Cardiac muscle cell (in vitro differentiated cells and primary cell): ENCODE measurements around the gene MGMT. TPM values are rescaled to one million over a fixed set of nuclear protein-coding genes. Genes with fewer than 3 reads are reported as not detected.

ENCODE experiments used
- DNase-seq, 2 donors: peaks; one replicate each; pipeline versions ENCODE4 v3.0.0 to v3.0.0-alpha.2; 2010 to 2017; ENCODE audit warnings: low read depth in 1 of 2, low spot score in 1 of 2
- H3K27ac ChIP-seq: fragments of 200-600 bp; sonication (generic); 2 replicates; pipeline ENCODE4 v1.5.1; 2016
- H3K27me3 ChIP-seq: fragments of 200-600 bp; sonication (generic); 2 replicates; pipeline ENCODE4 v1.6.0; 2016; ENCODE audit warnings: control low read depth
- H3K36me3 ChIP-seq: fragments of 200-600 bp; sonication (generic); 2 replicates; pipeline ENCODE4 v1.5.1; 2016; ENCODE audit warnings: control low read depth
- H3K4me1 ChIP-seq: fragments of 200-600 bp; sonication (generic); 2 replicates; pipeline ENCODE4 v1.8.1; 2017; ENCODE audit warnings: low read depth, mild to moderate bottlenecking, mixed run types
- H3K4me3 ChIP-seq: fragments of 200-600 bp; sonication (generic); 2 replicates; pipeline ENCODE4 v1.5.1; 2016; ENCODE audit warnings: mild to moderate bottlenecking
- H3K9me3 ChIP-seq: fragments of 200-600 bp; sonication (generic); 2 replicates; pipeline ENCODE4 v1.5.1; 2017; ENCODE audit warnings: low read depth, mild to moderate bottlenecking, control low read depth
- CTCF ChIP-seq: IDR thresholded peaks from 2 replicates; pipeline ENCODE4 v1.5.1; 2012; ENCODE audit warnings: low read depth, mild to moderate bottlenecking, low read length
- polyA plus RNA-seq: library from polyadenylated mRNA; unstranded; fragments of >200 nt; fragmentation: Nextera tagmentation; extraction: Ambion mirVana; gene quantifications from 2 replicates; pipeline ENCODE4 v1.2.1, GENCODE V29; 2016
- total RNA-seq: library from RNA; depleted of rRNA; stranded (reverse); fragments of >200 nt; gene quantifications from 2 replicates; pipeline ENCODE4 v1.2.3, GENCODE V29; 2016

The MGMT gene
- total and polyA plus RNA-seq, 2 experiments from 2014 or later = 21.8 to 28.0 TPM

- DNase-seq = no peak
- Histone ChIP-seq H3K36me3 (no peaks in the 10 kb centered on the region), H3K4me1 (no peaks in the 10 kb centered on the region), H3K27ac (no peak overlapping the region), H3K27me3 (no peaks in the 10 kb centered on the region), H3K4me3 (no peak overlapping the region), H3K9me3 (no peaks in the 10 kb centered on the region)
- TF ChIP-seq CTCF = no peak
These were observed 344.2 kb downstream of the MGMT start for GRCh38 chr10:129811208-129811607.

DNA sequence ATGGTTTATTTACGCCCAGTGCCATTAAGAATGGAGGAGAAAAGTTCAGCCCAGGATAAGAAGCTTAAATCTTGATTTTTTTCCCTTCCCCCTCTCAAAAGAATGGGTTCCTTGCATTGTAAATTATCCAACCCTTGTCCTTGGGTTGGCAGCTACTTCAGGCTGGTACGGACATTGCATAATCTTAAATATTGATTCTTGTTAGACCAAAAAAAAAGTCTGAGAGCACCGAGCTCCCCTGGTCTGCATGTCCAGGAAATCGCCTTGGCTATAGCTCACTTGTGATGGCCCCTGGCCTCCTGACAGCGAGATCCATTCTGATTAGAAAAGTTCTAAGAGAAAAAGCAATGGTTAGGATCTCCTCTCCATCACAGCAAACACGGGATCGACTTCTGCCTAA, 345.4 kb downstream of the MGMT start:
- no peak for DNase-seq
- Histone ChIP-seq H3K36me3 (no peaks in the 10 kb centered on the region), H3K9me3 (no peaks in the 10 kb centered on the region), H3K27ac (no peak overlapping the region), H3K4me3 (no peak overlapping the region), H3K4me1 (no peaks in the 10 kb centered on the region), H3K27me3 (no peaks in the 10 kb centered on the region)
- no peak for TF ChIP-seq CTCF

DNA sequence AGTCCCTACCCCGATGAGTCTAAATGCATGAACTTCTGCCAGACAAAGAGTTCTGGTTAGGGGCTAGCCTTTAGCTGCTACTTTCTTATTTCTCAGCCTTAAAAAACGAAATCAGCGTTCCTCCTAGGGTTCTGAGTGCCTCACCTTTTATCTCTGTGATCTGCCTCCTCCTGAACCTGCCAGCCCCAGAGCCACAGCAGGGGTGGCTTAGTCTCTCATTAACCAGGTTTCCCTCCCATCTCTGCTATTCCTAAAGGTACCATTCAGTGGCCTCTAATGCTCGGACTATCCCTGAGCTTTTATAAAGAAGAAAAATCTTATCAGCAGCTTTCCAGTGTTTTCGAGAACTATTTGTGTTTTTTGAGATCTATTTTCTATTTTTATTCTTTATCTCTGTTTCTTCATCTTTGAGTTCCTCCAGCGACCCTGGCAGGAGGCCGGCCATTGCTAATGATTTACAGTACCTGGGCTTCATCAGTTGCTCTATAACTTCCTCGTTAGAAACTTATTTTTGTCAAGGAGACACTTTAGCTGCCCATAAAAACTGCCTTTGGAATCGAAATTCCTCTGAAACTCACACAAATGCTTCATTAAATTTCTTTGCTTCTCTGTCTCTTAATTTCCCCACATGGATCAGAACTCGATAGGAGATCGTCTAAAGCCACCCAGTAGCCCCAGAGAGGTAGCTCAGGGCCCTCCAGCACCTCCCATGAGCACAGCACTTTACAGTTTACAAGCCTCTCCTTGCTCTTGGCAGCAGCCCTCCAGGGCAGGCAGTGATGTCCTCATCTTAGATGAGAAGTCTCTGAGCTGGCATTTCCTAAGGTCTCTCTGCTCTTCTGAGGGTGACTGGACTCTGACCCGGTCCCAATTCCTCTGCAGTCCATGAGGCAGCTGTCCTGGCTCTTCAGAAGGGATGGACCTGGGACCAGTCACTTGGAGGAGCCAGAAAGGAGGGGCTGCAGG, 347.9 kb downstream of the MGMT start:
- Histone ChIP-seq H3K36me3 (no peaks in the 10 kb centered on the region), H3K9me3 (no peaks in the 10 kb centered on the region), H3K4me3 (no peak overlapping the region), H3K4me1 (no peaks in the 10 kb centered on the region), H3K27me3 (no peaks in the 10 kb centered on the region), H3K27ac (no peak overlapping the region)
- DNase-seq = no peak
- no peak for TF ChIP-seq CTCF

- H3K27ac ChIP-seq = no peak overlapping the region
- H3K27me3 ChIP-seq = no peaks in the 10 kb centered on the region
- no peak for TF ChIP-seq CTCF
- H3K9me3 ChIP-seq = no peaks in the 10 kb centered on the region
- no peaks in the 10 kb centered on the region for H3K36me3 ChIP-seq
- DNase-seq = no peak
- no peaks in the 10 kb centered on the region for H3K4me1 ChIP-seq
- no peak overlapping the region for H3K4me3 ChIP-seq
These were observed 349.0 kb downstream of the MGMT start for GRCh38 chr10:129815898-129816655.

- H3K27ac ChIP-seq = no peak overlapping the region
- no peaks in the 10 kb centered on the region for H3K4me1 ChIP-seq
- H3K4me3 ChIP-seq = no peak overlapping the region
- DNase-seq = no peak
- no peak for TF ChIP-seq CTCF
- no peaks in the 10 kb centered on the region for H3K36me3 ChIP-seq
- H3K9me3 ChIP-seq = no peaks in the 10 kb centered on the region
- no peaks in the 10 kb centered on the region for H3K27me3 ChIP-seq
These were observed 349.6 kb downstream of the MGMT start for GRCh38 chr10:129816656-129817045.
